PC-9 (cell line): ENCODE measurements around the gene BMP8A. TPM values are rescaled to one million over a fixed set of nuclear protein-coding genes. Genes with fewer than 3 reads are reported as not detected.
"Not testable (repeated sequence)": the region's sequence is repeated elsewhere in the genome, so short reads cannot be mapped to it uniquely, and the experiment has no call there.

Experiments used
- BruUV-seq: library from RNA; stranded (reverse); fragments of 400-500 nt; replicated peaks from 2 replicates; lab custom pipeline; 2021; lab: Mats Ljungman, UMichigan
- CTCF ChIA-PET: fragments of 300-600 bp; sonication (Branson Sonifier 250); formaldehyde crosslinking; loops from one replicate; lab custom pipeline; 2022; ENCODE audit warnings: antibody characterized with exemption; lab: Charles Lee
- POLR2A ChIA-PET: fragments of 300-600 bp; sonication (Branson Sonifier 250); formaldehyde crosslinking; loops from one replicate; lab custom pipeline; 2022; ENCODE audit warnings: antibody characterized with exemption; ENCODE audit not compliant: unreplicated experiment; lab: Charles Lee
- DNase-seq, 2 experiments: peaks; one replicate each; pipeline versions ENCODE4 v3.0.0 to v3.0.0-alpha.2; 2015 to 2022; ENCODE audit warnings: mixed read lengths in 1 of 2
- H2AFZ ChIP-seq: fragments of 200-600 bp; sonication (generic); 2 replicates; pipeline ENCODE4 v1.8.1; 2017; ENCODE audit warnings: antibody characterized with exemption
- H3F3A ChIP-seq: fragments of 200-600 bp; sonication (generic); 2 replicates; pipeline ENCODE4 v1.8.1; 2017; ENCODE audit warnings: antibody characterized with exemption, mild to moderate bottlenecking, low read depth; ENCODE audit not compliant: insufficient read depth
- H3K27ac ChIP-seq: fragments of 200-600 bp; sonication (generic); 2 replicates; pipeline ENCODE4 v1.6.1; 2016; ENCODE audit warnings: mixed run types
- H3K27me3 ChIP-seq: fragments of 200-600 bp; sonication (generic); 2 replicates; pipeline ENCODE4 v1.6.1; 2016; ENCODE audit warnings: low read depth, mixed run types; ENCODE audit not compliant: insufficient read depth
- H3K36me3 ChIP-seq: fragments of 200-600 bp; sonication (generic); 2 replicates; pipeline ENCODE4 v1.6.1; 2016; ENCODE audit warnings: low read depth, mixed run types
- H3K4me1 ChIP-seq: fragments of 200-600 bp; sonication (generic); replicated peaks from 2 replicates; pipeline ENCODE4 v1.6.1; 2016; ENCODE audit warnings: mixed run types; ENCODE audit not compliant: insufficient read depth
- H3K4me2 ChIP-seq: fragments of 200-600 bp; sonication (generic); 2 replicates; pipeline ENCODE4 v1.6.1; 2017; ENCODE audit warnings: mixed run types
- H3K4me3 ChIP-seq: fragments of 200-600 bp; sonication (generic); 2 replicates; pipeline ENCODE4 v1.6.1; 2016; ENCODE audit warnings: mixed run types
- H3K79me2 ChIP-seq: fragments of 200-600 bp; sonication (generic); 2 replicates; pipeline ENCODE4 v1.6.1; 2017; ENCODE audit warnings: low read depth, mixed run types
- H3K9me2 ChIP-seq: fragments of 200-600 bp; sonication (generic); 2 replicates; pipeline ENCODE4 v1.8.1; 2017; ENCODE audit warnings: mild to moderate bottlenecking; ENCODE audit not compliant: insufficient read depth
- H3K9me3 ChIP-seq: fragments of 200-600 bp; sonication (generic); 2 replicates; pipeline ENCODE4 v1.8.1; 2016; ENCODE audit warnings: low read depth; ENCODE audit not compliant: insufficient read depth
- H4K20me1 ChIP-seq: fragments of 200-600 bp; sonication (generic); 2 replicates; pipeline ENCODE4 v1.8.1; 2017; ENCODE audit not compliant: insufficient read depth
- CTCF ChIP-seq: fragments of 200-600 bp; sonication (generic); conservative IDR thresholded peaks from 2 replicates; pipeline ENCODE4 v1.6.1; 2017; ENCODE audit warnings: mixed run types, antibody characterized with exemption, mild to moderate bottlenecking, moderate library complexity
- EZH2 ChIP-seq: fragments of 200-600 bp; sonication (generic); IDR thresholded peaks from 2 replicates; pipeline ENCODE4 v1.8.0; 2017; ENCODE audit warnings: antibody characterized with exemption, low read depth
- intact Hi-C: fragments of 100-400 bp; cut with micrococcal nuclease; formaldehyde crosslinking; loops from one replicate; pipeline ENCODE4 v1.10.0; 2022; ENCODE audit not compliant: unreplicated experiment
- total RNA-seq: library from RNA; stranded (reverse); gene quantifications from 2 replicates; pipeline ENCODE4 v1.2.3, GENCODE V29; 2021

BMP8A gene
- total RNA-seq, 1 experiment from 2014 or later = 0.31 TPM

GRCh38 chr1:39473324-39473723, 18.1 kb upstream of the BMP8A start:
- H2AFZ ChIP-seq = no peak overlapping the region
- intact Hi-C loops = loop anchor here (5.0 kb wide), 1 partner anchor 41 kb away; no protein-coding TSS in a partner anchor
- H3K9me3 ChIP-seq = no peaks in the 10 kb centered on the region
- H3K27ac ChIP-seq = no peak overlapping the region
- peaks cover 27% of the 10 kb centered on the region; the same call in 1 of the 2 replicates for H3K36me3 ChIP-seq
- no peak for TF ChIP-seq EZH2
- no peak for TF ChIP-seq CTCF
- no peaks in the 10 kb centered on the region for H3K9me2 ChIP-seq
- DNase-seq = no peak
- no peaks in the 10 kb centered on the region for H3F3A ChIP-seq
- H3K4me1 ChIP-seq = no peaks in the 10 kb centered on the region
- ChIA-PET POLR2A (interaction anchor here (0.5 kb wide), 1 partner anchor 74 kb away, joined by 6 read pairs; no protein-coding TSS in a partner anchor), CTCF (no interaction called here)
- H3K4me3 ChIP-seq = no peak overlapping the region
- no peaks in the 10 kb centered on the region for H3K79me2 ChIP-seq
- H3K4me2 ChIP-seq = no peak overlapping the region
- H3K27me3 ChIP-seq = no peaks in the 10 kb centered on the region
- H4K20me1 ChIP-seq = peaks cover 2% of the 10 kb centered on the region; the same call in 1 of the 2 replicates
- no TSS peak for BruUV-seq

- TF ChIP-seq EZH2 (no peak), CTCF (no peak)
Observed at GRCh38 chr1:39474810-39475209, 16.6 kb upstream of the BMP8A start.

GRCh38 chr1:39475551-39475950, 15.9 kb upstream of the BMP8A start:
- H3K27me3 ChIP-seq, H3K27ac ChIP-seq, H3K4me3 ChIP-seq, H2AFZ ChIP-seq, H3K79me2 ChIP-seq, POLR2A ChIA-PET, H3K9me2 ChIP-seq, H3F3A ChIP-seq, intact Hi-C loops, BruUV-seq, H3K9me3 ChIP-seq, H3K4me1 ChIP-seq, CTCF ChIA-PET, H4K20me1 ChIP-seq, H3K4me2 ChIP-seq, DNase-seq: not testable (repeated sequence)
- H3K36me3 ChIP-seq = peaks cover 18% of the 10 kb centered on the region; the same call in 1 of the 2 replicates

More at GRCh38 chr1:39474810-39475209, 16.6 kb upstream of the BMP8A start:
- Histone ChIP-seq H3K4me3 (no peak overlapping the region), H3K4me1 (no peaks in the 10 kb centered on the region), H2AFZ (no peak overlapping the region), H3K79me2 (no peaks in the 10 kb centered on the region), H3K36me3 (peaks cover 22% of the 10 kb centered on the region; the same call in 1 of the 2 replicates), H3F3A (no peaks in the 10 kb centered on the region), H3K27ac (no peak overlapping the region), H3K27me3 (no peaks in the 10 kb centered on the region), H3K9me2 (no peaks in the 10 kb centered on the region), H4K20me1 (peaks cover 6% of the 10 kb centered on the region; the same call in 1 of the 2 replicates), H3K4me2 (no peak overlapping the region), H3K9me3 (no peaks in the 10 kb centered on the region)
- intact Hi-C loops = loop anchor here (5.0 kb wide), 1 partner anchor 43 kb away; no protein-coding TSS in a partner anchor
- no TSS peak for BruUV-seq
- ChIA-PET POLR2A (no interaction called here), CTCF (no interaction called here)
- no peak for DNase-seq
